NCI-H69 (cell line): ENCODE measurements around the gene TTC7B.
A peak's percentile ranks its signal among the peaks of the same experiment; 100 is the strongest.

ENCODE experiments used
- DNase-seq: peaks from one replicate; lab custom pipeline; 2025; lab: John Stamatoyannopoulos, UW

TTC7B gene

DNA sequence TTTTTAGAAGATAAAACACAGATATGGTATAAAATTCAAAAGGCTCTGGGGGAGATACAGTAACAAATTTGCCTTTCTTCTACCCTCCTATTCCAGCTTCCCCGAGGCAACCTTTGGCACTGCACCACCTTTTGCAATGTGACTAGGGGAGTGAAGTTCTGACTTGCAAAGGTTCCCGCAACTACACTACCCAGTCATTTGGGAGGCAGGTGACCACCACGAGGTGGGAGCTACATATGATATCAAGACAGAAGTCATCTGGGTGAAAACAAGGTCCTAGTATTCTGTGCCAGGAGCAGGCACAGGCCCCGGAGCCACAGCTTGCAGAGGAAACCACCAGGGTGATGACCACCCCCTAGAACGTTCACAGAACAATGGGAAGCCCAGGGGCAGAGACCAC is 141.5 kb downstream of the TTC7B start:
- DNase-seq, result no peak

DNA sequence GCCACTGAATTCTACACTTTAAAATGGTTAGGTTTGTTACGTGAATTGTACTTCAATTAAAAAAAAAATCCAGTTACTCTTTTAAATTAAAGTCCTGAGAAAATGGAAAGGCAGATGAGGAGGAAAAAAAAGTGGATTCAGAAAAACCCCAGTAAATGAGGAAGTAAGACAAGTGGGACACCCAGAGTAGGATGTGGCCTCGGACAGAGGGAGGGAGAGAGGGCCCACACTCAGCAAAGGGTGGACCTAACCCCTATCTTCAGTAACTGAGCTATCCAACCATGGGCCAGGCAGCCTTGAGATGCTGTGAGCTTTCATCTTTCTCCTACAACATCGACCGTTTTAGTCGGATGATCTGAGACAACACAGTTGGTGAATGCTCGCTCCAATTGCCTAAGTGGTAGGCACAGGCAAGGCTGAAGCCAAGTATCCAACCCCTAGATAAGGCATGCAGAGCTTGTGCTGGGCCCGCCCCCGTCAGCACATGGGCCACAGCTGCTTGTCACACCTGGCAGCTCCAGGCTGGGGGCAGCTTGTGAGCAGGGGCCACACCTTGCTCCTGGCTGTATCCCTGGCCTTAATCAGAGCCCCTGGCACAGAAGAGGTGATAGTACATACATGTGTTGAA is 142.1 kb downstream of the TTC7B start:
- no peak for DNase-seq

DNA sequence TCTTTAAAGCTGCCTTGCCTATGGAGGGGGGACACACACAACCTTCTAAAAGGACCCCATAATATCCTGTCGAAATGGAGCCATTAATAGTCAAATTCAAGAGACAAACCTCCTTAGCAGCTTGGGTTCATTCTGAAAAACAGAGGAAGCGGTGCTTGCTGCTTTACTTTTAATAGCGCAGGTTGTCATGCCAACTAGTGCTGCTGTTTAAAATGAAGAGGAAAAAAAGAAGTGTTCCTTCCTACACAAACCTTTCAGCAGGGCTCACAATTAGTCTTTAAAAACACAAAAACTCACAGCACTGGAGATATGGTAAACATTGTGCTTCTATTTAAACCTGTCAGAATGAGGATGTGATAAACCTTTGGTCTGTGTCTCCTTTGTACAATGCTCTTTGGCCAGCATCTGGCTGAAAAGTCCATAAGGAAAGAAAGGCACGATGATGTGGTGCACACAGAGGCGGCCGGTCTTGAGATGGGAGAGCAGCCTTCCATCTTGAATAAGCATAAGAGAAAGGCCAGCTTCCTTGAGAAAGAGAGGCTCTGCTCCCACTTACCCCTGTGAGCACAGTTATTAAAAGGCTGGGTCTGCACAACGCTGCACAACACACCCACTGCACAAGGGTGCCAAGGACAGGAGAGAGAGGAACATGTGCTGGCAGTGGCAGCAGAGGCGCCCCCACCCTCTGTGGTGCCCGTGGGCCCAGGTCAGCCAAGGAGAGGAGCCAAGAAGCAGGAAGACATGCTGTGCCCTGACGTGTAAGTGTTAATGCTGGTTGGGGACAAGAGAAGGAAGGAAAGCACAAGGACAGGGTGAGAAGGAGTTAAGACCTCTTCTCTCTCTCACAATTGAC is 144.6 kb downstream of the TTC7B start:
- no peak for DNase-seq

DNA sequence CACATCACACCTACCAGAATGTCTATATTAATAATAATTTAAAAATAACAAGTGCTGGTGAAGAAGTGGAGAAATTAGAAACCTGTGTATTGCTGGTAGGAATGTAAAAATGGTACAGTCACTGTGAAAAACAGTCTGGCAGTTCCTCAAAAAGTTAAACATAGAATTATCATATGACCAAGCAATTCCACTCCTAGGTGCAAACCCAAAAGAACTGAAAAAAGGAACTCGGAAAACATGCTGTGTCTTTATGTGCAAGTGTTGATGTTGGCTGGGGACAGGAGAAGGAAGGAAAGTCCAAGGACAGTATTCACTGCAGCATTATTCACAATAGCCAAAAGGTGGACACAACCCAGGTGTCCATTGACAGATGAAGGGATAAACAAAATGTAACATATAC is 146.5 kb downstream of the TTC7B start:
- no peak for DNase-seq

DNA sequence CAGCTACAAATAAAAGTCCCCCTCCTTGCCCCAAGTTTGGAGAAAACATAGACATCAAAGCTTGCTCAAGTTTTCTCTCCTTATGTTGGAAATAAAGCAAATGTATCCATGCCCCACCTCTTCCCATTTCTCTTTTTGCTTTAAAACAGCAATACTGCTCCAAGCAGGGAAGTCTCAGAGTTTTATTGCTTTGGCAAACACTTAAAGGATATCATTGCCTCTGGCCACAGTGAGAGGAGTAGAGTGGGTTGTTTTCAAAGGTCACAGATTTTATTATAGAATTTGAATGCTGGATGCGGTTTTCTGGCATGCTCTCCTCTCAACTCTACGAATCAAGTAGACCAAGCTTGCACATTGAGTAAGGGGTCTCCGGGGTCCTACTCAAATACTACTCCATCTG is 149.7 kb downstream of the TTC7B start:
- DNase-seq, result no peak

DNA sequence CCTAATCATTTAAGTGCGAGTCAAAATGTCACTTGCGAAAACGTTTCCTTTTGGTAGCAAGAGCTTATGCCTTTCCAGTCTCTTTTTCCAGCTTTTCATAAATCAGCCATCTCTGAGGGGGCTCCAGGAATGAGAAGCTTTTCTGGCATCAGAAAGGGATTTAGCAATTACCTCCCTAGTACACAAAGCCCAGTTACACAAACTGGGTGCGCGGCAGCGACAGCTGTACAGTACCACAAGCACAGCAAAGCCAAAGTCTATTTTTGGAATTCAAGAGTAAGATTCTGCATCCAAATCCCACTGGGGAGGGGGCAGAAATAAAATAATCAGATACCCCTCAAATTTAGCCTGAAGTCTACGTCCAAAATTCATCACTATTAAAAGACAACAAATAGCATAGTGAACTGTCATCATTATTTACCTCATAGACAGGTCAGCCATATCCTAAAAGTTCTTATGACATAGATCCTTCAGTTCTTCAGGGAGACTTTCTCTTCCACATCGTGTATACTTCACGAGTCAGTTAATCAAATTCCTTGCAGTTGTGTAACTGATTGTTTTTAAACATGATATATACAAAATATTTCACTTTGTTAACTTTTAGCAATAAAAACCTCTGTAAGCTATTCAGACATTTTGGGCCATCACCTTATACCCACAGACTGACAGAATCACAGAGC is 150.8 kb downstream of the TTC7B start:
- DNase-seq, result no peak

DNA sequence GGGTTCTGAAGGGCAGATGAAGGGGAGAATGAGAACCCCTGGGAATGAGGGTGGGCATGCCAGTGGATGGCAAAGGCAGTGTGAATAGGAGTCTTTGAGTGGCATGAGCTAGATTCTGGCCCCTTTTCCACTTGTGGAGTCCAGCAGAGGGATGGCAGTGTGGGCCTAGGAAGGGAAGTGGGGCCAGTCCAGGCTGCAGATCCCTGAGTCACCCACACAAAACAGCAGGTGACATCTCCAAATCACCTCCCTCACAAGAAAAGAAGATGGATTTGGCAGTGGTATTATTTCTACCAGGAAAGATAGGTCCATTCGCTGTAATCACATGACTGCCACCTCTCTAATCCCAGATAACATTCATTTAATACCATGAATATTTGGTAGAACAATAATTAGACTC is 151.3 kb downstream of the TTC7B start:
- no peak for DNase-seq

DNA sequence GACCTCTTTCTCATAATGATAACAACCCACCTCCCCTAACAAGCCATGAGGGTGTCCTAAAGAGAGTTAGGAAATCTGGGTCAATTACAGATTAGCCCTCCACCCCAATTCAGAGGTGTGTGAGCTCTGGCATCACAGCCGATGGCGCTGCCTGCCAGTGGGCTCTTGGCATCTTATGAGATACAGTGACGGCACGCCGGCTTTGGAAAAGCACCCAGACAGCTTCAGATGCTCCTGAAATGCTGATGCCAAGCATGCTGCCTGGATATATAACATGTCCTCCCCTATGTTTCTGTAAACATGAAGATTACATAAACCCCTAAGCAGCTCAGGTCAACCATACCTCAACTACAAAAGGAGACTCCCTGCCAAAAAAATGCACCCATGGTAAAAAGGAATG is 152.6 kb downstream of the TTC7B start:
- DNase-seq, result no peak

DNA sequence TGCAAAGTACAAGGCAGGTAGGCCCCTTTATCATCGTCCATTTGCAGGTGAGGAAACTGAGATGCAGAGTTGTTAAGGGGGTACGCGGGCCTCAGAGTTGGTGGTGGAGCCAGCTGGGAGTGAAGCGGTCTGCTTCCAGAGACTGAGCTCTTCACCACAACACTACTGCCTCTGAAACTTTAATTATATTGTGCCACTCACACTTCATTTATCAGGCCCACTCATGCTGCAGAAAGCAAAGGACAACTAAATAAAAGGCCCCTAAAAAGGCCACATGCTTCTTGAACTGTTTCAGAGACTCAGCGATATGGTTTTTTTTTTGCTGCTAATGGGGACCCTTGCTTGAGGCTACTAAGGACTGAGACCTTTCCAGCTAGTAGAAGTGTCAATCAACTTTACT is 153.1 kb downstream of the TTC7B start:
- no peak for DNase-seq

DNA sequence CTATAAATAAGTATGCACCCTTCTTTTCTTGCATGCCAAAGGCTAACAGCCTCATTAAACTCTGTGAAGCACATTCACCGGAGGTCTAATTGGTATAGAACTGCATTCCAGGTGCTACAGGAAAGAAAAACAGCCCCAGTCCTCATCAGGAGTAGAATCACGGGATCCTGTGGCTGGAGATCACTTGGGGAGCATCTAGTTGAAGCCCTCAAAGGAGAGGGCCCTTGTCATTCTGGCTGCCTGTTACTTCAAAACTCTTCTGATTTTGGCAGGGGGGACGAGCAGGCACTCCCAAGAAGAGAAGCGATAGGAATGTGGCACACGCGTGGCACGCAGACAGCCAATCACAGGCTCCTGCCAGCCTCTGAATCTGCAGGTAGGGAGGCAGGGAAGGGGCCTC is 154.4 kb downstream of the TTC7B start:
- DNase-seq, result no peak

DNA sequence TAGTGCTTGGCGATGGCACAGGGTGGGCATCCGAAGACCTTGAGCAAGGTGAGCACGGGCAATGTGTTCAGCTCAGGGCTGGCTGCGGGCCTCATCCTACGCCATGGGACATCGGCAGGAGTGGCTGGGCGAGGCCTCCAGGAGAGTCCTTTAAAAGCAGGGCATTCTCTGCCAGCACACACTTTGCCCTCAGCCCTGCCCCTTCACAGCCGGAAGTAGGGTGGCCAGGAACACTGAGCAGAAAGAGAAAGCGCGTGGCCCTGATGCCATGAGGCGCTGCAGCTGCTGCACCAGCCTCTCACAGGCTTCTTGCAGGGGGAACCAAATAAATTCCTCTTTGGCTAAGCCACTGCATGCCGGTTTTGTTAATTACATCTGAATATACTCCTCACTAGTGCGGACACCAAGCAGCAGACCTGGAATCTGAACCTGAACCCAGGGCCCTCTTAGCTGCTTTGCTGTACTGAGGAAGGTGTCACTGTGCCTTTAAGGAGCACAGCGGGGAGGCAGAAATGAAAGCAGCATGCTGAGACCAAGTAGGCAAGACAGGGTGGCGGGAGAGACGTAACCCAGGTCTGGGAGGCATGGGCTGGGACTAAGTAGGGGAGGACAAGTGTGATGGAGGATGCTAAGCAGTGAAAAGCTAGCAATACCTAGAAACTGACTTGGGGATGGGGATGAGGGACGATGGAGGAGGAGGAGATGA is 155.2 kb downstream of the TTC7B start:
- DNase-seq, result peak; percentile 25

DNA sequence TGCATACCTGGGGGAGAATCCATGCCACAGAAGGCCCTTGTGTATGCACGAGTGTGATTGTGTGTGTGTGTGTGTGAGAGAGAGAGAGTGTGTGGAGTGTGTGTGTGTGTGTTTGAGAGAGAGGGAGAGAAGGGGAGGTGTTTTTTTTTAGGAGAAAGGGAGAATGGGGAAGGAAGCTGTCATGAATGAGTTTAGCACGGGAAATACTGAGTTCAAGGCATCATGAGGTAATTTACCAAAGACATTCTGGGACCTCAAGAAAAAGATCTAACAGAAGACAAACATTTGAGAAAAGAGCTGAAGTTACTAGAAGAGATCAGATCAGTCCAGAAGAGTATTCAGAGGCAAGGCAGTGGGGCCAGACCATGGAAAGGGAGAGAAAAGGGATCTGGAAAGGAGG is 157.1 kb downstream of the TTC7B start:
- no peak for DNase-seq

DNA sequence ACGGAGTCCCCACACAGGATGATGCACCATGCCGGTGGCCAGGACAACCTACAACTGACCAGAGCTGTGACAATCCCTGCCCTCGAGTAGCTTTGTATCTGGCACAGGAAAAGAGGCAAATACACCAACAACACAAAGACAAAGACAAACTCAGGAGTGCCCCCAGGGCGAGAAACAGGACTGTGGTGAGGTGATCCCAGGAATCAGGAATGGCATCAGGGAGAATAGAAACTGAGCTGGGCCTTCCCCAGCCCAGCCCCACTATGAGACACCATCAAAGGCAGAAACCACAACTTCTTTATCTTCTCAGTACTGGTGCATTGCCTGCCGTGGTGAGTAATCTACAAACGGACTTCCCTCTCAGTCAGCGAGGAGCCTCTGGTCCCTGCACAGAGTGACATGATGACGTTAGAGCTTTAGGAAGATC is 157.7 kb downstream of the TTC7B start:
- no peak for DNase-seq

DNA sequence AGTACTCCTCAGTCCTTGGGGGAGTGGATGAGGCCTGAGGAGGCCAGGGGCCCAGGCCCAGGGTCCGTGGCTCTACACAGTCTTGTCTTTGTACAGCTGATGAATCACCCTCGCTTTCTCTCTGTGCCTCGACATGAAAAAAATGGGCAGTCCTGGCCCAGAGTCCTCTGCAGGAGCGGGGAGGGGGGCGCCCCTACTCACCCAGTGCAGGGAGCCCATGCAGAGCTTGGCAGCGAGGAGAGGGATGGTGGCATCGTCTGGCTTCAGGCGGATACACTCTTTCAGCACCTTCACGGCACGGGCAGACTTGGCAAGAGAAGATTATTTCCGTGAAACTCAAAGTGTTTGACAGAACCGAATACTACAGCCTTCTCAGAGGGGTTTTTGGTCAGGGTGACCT is 159.3 kb downstream of the TTC7B start:
- DNase-seq, result no peak

DNA sequence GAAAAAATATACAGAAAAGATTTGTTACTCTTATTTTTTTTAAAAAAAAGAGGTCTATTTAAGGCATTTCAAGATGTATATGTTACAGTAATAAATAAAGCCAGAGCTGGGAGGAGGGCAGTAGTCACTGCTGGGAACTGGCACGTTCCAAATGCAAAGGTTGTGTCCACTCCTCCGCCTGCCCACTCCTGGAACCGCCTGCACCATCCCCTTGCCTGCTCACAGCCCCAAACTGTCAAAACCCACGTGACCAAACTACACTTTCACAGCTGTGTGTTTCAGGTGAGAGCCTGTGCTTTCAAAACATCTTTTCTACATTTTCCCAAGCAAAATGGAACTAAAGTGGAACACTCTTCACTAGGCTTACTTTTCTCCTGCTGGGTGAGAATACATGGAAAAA is 160.4 kb downstream of the TTC7B start:
- DNase-seq, result no peak

DNA sequence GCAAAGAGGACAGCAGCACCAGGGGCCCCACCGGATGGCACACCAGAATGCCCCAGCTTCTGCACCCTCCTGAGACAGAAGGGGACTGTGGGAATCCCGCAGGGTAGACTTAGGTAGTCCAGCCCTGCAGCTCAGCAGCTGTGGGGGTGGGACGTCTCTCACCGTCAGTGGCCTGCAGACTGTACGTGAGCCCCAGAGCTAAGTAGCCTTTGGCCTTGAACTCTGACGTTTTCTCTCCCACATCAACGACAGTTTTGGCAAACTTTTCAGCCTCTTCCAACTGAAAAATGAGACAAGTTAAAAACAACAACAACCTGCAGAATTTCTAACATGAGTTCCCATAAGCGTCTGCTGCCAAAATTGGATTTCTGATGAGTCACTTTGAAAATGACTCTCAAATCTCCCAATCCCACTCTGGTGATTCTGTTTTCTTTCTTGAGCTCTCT is 161.4 kb downstream of the TTC7B start:
- no peak for DNase-seq

DNA sequence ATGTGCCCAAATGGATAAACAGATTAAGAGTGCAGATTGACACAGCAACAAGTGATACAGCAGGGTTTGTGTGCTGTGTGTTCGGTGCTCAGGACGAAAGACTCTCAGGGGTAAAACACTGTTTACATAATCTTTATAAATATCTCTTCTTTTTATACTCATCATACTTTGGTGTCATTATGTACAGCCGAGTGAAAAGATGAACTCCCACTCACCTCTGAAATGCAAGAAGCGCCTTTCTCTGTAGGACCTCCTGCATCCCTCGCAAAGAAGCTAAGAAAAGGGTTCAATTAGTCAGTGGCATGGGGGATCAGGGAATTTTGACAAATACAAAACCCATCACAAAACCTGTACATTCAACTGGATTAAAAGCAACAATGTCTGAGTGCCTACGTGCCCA is 163.6 kb downstream of the TTC7B start:
- no peak for DNase-seq

DNA sequence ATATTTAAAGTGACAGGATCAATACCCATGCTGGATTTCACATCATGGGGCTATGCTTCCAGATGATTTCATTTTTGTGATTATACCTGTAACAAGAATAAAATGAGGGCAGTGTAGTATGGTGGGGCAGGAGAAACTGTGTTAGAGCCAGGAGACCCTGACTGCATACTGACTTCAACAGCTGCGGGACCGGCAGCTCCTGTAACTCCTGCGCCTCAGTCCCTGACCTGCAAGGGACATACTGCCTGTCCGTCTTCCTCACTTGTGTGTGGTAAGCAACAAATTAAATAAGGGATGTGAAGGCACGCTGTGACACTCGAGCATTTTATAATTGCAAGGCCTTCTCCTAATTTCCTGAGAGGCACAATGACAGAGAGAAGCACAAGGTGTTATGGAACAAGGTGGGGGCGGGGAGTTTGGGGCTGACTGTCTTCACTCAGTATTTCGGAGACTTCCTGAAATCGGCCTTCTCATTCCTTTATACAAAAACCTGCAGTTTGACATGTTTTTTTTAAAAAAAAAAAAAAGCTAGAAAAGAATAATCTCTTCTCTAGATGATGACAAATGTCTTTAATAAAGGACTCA is 164.2 kb downstream of the TTC7B start:
- DNase-seq, result no peak

DNA sequence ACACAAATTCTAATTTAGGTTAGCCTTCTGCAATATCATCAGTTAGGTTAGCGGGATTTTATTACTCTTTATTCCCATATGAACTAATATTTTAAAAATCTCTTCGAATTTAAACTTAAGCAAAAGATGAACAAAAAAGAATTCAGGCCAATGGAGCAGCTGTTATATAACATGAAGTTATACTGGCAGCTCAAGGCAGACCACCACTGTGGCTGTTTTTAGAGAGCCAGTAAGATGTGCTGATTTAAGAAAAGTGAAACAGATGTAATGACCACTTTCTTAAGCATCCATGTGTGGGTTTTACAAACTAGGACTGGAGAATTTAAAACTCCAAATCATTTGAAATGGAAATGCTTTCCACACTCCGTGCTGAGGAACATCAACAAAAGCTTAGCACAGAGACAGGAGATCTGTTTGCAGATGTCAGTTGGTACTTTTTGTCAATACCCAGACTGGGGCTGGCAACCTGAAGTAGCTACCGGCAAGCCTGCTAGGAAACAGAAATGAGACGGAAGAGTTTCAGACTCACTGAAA is 164.9 kb downstream of the TTC7B start:
- no peak for DNase-seq

DNA sequence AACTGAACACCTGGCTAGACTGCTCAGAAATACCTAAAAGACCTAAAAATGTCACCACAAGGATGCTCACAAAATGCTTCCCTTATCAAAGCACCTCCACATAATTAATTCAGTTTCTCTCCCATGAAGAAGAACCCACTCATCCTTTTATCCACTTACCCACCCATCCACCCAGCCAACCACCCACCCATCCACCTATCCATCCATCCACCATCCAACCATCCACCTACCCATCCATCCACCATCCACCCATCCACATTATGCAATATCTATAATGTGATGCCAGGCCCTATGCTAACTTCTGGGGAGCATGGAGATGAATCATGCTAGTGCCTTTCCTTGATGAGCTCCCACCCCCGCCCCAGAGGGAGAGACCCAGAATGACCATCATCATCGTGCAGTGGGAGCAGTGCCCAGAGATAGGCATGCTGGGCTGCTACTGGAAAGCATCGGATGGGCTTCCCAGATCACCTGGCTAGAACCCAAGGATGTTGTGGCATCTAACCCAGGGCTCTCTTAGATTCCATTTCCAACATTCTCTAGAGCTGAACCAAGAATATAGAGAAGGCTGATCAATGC is 166.6 kb downstream of the TTC7B start:
- no peak for DNase-seq

DNA sequence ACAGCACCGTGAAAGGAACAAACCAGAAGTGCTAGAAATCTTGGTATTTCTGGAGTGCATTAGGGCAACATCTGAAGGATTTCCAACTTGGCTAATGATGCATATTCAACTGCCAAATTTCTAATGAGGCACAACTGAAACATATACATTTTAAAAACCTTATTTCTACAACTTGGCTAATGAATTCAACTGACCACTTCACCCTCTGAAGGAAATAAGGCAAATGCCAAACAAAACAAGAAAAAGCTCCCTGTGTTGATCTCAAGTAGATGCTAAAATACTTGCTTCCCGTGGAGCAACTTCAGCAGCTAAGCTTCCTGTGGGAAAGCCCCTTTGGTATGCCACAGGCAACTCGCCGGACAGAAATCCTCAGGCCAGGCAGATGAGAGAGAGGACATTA is 167.1 kb downstream of the TTC7B start:
- DNase-seq, result no peak

DNA sequence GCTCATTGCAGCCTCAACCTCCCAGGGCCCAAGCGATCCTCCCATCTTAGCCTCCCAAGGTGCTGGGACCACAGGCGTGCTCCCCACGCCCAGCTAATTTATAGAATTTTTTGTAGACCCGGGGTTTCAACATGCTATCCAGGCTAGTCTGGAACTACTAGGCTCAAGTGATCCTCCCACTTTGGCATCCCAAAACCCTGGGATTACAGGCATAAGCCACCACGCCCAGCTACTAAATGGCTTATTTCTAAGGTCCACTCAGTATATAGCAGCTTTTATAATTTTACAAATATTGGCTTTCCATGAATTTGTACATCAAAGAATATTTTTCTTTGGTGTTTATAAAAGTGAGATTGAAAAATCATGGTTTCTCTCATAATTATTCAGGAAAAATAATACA is 167.8 kb downstream of the TTC7B start:
- no peak for DNase-seq
